Lung (tissue), 12 donors: ENCODE results near the gene NRG3. TPM values are rescaled to one million over a fixed set of nuclear protein-coding genes. Genes with fewer than 3 reads are reported as not detected.
A peak's percentile ranks its signal among the peaks of the same experiment; 100 is the strongest.

Experiments used
- ATAC-seq: fragments of 200-7000 bp; cut with Tn5 transposase; one replicate; pipeline ENCODE4 v1.9.1; 2020; ENCODE audit warnings: moderate number of reproducible peaks; ENCODE audit not compliant: insufficient read depth, low FRiP score
- DNase-seq, 3 donors: peaks; one replicate each; pipeline ENCODE4 v3.0.0-alpha.2; 2013 to 2017
- H3K27ac ChIP-seq, 2 donors: one replicate each; pipeline ENCODE4 v1.5.1; 2013; ENCODE audit warnings: mild to moderate bottlenecking in 2 of 2, moderate library complexity in 2 of 2, control low read depth in 1 of 2, inconsistent platforms in 1 of 2, low read depth in 1 of 2, low read length in 1 of 2
- H3K27me3 ChIP-seq, 3 donors: one replicate each; pipeline ENCODE4 v1.5.1; 2013; ENCODE audit warnings: low read length in 2 of 3; ENCODE audit not compliant: control insufficient read depth in 3 of 3, insufficient read depth in 3 of 3
- H3K36me3 ChIP-seq, 4 donors: one replicate each; pipeline ENCODE4 v1.5.1; 2013; ENCODE audit warnings: low read length in 4 of 4, mild to moderate bottlenecking in 1 of 4, moderate library complexity in 1 of 4; ENCODE audit not compliant: control insufficient read depth in 4 of 4, insufficient read depth in 4 of 4
- H3K4me1 ChIP-seq, 5 donors: one replicate each; pipeline ENCODE4 v1.5.1; 2013; ENCODE audit warnings: low read length in 5 of 5, mild to moderate bottlenecking in 2 of 5, moderate library complexity in 1 of 5; ENCODE audit not compliant: control insufficient read depth in 5 of 5, insufficient read depth in 5 of 5
- H3K4me3 ChIP-seq: one replicate; pipeline ENCODE4 v1.5.1; 2013; ENCODE audit warnings: mild to moderate bottlenecking, control low read depth, moderate library complexity
- H3K9ac ChIP-seq, 2 donors: one replicate each; pipeline ENCODE4 v1.5.1; 2013; ENCODE audit warnings: low read length in 2 of 2, control low read depth in 1 of 2; ENCODE audit not compliant: insufficient read depth in 1 of 2
- H3K9me3 ChIP-seq, 4 donors: one replicate each; pipeline ENCODE4 v1.5.1; 2013; ENCODE audit warnings: low read length in 3 of 4, mild to moderate bottlenecking in 1 of 4, moderate library complexity in 1 of 4; ENCODE audit not compliant: control insufficient read depth in 4 of 4, insufficient read depth in 3 of 4
- CTCF ChIP-seq: IDR thresholded peaks from 2 replicates; pipeline ENCODE4 v1.5.1; 2012; ENCODE audit warnings: mild to moderate bottlenecking; ENCODE audit errors: control extremely low read depth, extremely low read depth
- WGBS, 2 donors: extraction: QIAGEN DNeasy Blood & Tissue Kit; methylation state at CpG; one replicate each; pipeline ENCODE4 v1.1.7; 2013; 5-methylcytosine and 5-hydroxymethylcytosine counted together
- polyA plus RNA-seq, 2 donors: library from polyadenylated mRNA; stranded (reverse); fragments of 200-250 nt; gene quantifications; one replicate each; pipeline ENCODE4 v1.2.1, GENCODE V29; 2013
- total RNA-seq, 2 donors: library from RNA; depleted of rRNA in 1 of 2; stranded (reverse); fragments of >200 nt in 1 of 2; gene quantifications; one replicate each; pipeline ENCODE4 v1.2.1, GENCODE V29; 2014 to 2021
- donor health status: control.
- donor health status: control.
- donor health status: Bipolar disorder and iron deficiency.
- donor health status: healthy.
- donor health status: DM: yes; HTN: yes; CAD: no.

NRG3 gene
- total and polyA plus RNA-seq, 4 donors: 0.49 to 2.0 (median 0.84) TPM

GRCh38 chr10:82392533-82392932 lies 517.5 kb downstream of the NRG3 start:
- Histone ChIP-seq H3K27ac (no peak overlapping the region), H3K9me3 (no peaks in the 10 kb centered on the region), H3K36me3 (no peaks in the 10 kb centered on the region), H3K27me3 (no peaks in the 10 kb centered on the region), H3K4me3 (no peak overlapping the region), H3K4me1 (no peaks in the 10 kb centered on the region), H3K9ac (no peak overlapping the region)
- ATAC-seq: no peak
- DNase-seq: no peak
- no peak for TF ChIP-seq CTCF

GRCh38 chr10:82394122-82394521 lies 519.1 kb downstream of the NRG3 start:
- H3K4me1 ChIP-seq: no peaks in the 10 kb centered on the region
- no peak for TF ChIP-seq CTCF
- H3K36me3 ChIP-seq: no peaks in the 10 kb centered on the region
- no peak overlapping the region for H3K4me3 ChIP-seq
- DNase-seq (peak in 1 of 3 donors; percentile 5), ATAC-seq (no peak)
- H3K9me3 ChIP-seq: no peaks in the 10 kb centered on the region
- no peaks in the 10 kb centered on the region for H3K27me3 ChIP-seq
- WGBS, 2 donors: 66 to 74% methylated on average over 5 of the region's 5 CpGs
- no peak overlapping the region for H3K9ac ChIP-seq
- no peak overlapping the region for H3K27ac ChIP-seq

GRCh38 chr10:82394987-82395386 lies 520.0 kb downstream of the NRG3 start:
- no peak for ATAC-seq
- H3K27me3 ChIP-seq: no peaks in the 10 kb centered on the region
- no peak overlapping the region for H3K4me3 ChIP-seq
- 93 to 95% methylated on average over 5 of the region's 5 CpGs for WGBS, 2 donors
- no peaks in the 10 kb centered on the region for H3K4me1 ChIP-seq
- no peak for TF ChIP-seq CTCF
- peaks cover 0 to 5% (median 0%) of the 10 kb centered on the region in 4 donors for H3K9me3 ChIP-seq
- H3K9ac ChIP-seq: no peak overlapping the region
- H3K36me3 ChIP-seq: no peaks in the 10 kb centered on the region
- H3K27ac ChIP-seq: no peak overlapping the region
- no peak for DNase-seq

- peaks cover 0 to 5% (median 0%) of the 10 kb centered on the region in 4 donors for H3K9me3 ChIP-seq
- no peak overlapping the region for H3K9ac ChIP-seq
- no peak overlapping the region for H3K4me3 ChIP-seq
- DNase-seq: no peak
- no peak for TF ChIP-seq CTCF
- no peaks in the 10 kb centered on the region for H3K27me3 ChIP-seq
- no peaks in the 10 kb centered on the region for H3K4me1 ChIP-seq
- no peak overlapping the region for H3K27ac ChIP-seq
- ATAC-seq: no peak
- no peaks in the 10 kb centered on the region for H3K36me3 ChIP-seq
Observed at GRCh38 chr10:82396886-82397285, 521.9 kb downstream of the NRG3 start.
